ENCODE results near the gene FSD1L.

FSD1L gene

DNA sequence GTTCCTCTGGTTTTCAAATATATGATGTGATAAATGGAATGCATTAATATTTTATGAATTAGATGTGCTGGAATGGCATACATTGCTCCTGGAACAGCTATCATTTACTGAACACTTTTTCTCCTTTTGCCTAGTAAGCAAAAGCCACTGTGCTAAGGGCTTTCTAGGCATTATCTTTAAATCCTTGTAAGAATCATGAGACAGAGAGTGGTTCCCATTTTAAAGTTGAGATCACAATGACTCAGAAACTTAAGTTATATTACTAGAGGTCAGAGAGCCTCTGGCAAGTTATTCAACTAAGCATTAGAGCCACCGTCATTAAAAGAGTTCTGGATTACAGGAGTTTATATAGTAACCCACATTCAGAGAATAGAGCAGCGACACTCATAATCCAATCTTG, 26.7 kb upstream of the FSD1L start:
- no peak overlapping the region for H3K4me3 ChIP-seq (ENCODE audit: low read length)
- no peak for DNase-seq (ENCODE audit: low read depth)
- no peak for TF ChIP-seq CTCF (conservative IDR thresholded peaks at IDR 0.05; ENCODE audit: low read length)

- no peak for TF ChIP-seq CTCF (conservative IDR thresholded peaks at IDR 0.05; ENCODE audit: low read length)
- no peak overlapping the region for H3K4me3 ChIP-seq (ENCODE audit: low read length)
- no peak for DNase-seq (ENCODE audit: low read depth)
Observed at GRCh38 chr9:105421864-105422263, 26.0 kb upstream of the FSD1L start.

DNA sequence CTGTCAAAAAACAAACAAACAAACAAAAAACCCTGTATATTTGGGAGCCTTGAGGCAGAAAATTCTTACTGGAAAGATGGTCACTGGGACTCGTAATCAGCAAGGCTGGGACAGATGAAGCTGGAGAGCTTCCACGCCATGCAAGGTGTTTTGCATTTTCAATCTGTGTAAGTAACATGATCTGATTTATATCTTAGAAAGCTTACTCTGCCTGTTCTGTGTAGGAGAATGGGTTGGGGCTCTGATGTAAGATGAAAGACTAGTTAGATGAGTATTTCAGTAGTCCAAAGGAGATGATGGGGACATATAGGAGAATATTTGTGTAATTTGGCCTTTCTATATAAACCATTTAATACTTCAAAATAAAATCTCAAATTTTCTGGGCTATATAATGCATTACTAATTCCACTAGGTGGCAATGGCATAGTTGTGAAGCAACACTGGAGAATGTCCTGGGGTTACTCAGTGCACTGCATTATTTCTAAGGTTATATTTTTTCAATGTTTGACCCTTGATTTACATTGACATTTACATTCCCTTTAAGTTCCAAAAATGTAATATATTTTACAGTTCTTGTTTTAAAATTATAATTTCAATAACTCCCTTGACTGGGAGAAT, 21.9 kb upstream of the FSD1L start:
- peak; percentile 20 for DNase-seq (ENCODE audit: low read depth)
- no peak overlapping the region for H3K4me3 ChIP-seq (ENCODE audit: low read length)
- peak; percentile 65 for TF ChIP-seq CTCF (conservative IDR thresholded peaks at IDR 0.05; ENCODE audit: low read length)

- TF ChIP-seq CTCF (conservative IDR thresholded peaks at IDR 0.05; ENCODE audit: low read length): no peak
- no peak for DNase-seq (ENCODE audit: low read depth)
- no peak overlapping the region for H3K4me3 ChIP-seq (ENCODE audit: low read length)
Observed at GRCh38 chr9:105426657-105427056, 21.2 kb upstream of the FSD1L start.

GRCh38 chr9:105431424-105432246, 16.2 kb upstream of the FSD1L start:
- no peak for DNase-seq (ENCODE audit: low read depth)
- no peak for TF ChIP-seq CTCF (conservative IDR thresholded peaks at IDR 0.05; ENCODE audit: low read length)
- no peak overlapping the region for H3K4me3 ChIP-seq (ENCODE audit: low read length)

DNA sequence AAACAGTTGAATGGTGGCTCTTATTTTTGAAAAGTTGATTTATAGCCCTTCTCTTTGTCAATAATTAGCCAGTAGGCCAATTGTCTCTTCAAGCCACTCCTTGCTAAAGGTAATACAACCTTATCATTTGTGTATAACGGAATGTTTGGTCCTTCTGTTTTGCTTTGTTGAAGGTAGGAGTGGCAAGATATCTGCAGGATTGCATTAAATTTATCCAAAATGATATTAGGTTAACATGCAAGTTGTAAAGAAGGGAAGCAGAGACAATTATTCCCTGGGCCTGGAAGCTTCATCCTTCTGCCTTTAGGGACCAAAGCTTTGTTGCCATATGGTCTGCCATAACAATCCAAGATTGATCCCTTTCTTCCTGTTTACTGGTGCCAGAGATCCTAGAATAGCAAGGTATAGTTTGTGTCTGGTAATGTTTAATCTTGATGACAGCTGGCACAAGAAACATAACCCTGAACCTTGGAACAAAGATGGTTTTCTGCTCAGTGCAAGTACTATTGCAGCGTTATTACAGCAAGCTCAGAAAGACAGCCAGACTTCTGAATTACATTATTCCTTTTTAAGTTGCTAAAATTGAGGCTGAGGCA, 15.5 kb upstream of the FSD1L start:
- H3K4me3 ChIP-seq (ENCODE audit: low read length): no peak overlapping the region
- TF ChIP-seq CTCF (conservative IDR thresholded peaks at IDR 0.05; ENCODE audit: low read length): no peak
- DNase-seq (ENCODE audit: low read depth): no peak

Measured in AG10803 (cell line).